HFFc6 (cell line): ENCODE results near the gene ZSCAN29. TPM values are rescaled to one million over a fixed set of nuclear protein-coding genes. Genes with fewer than 3 reads are reported as not detected.
"Not testable (repeated sequence)": the region's sequence is repeated elsewhere in the genome, so short reads cannot be mapped to it uniquely, and the experiment has no call there.

Experiments
- DNase-seq: peaks from one replicate; pipeline ENCODE4 v3.0.0-alpha.2; 2018
- H3K27ac Mint-ChIP-seq: 2 replicates; pipeline ENCODE4 v1.8.0; 2020; ENCODE audit warnings: mild to moderate bottlenecking, mixed read lengths
- H3K27me3 Mint-ChIP-seq: 2 replicates; pipeline ENCODE4 v1.8.0; 2021; ENCODE audit warnings: mild to moderate bottlenecking, moderate library complexity, mixed read lengths; ENCODE audit not compliant: insufficient read depth
- H3K36me3 Mint-ChIP-seq: 2 replicates; pipeline ENCODE4 v1.8.0; 2021; ENCODE audit warnings: low read depth, mixed read lengths
- H3K4me1 Mint-ChIP-seq: 2 replicates; pipeline ENCODE4 v1.8.0; 2020; ENCODE audit warnings: low read depth, mixed read lengths
- H3K4me3 Mint-ChIP-seq: 2 replicates; pipeline ENCODE4 v1.8.0; 2020; ENCODE audit warnings: mild to moderate bottlenecking, moderate library complexity, mixed read lengths
- H3K9me3 Mint-ChIP-seq: 2 replicates; pipeline ENCODE4 v1.8.0; 2020; ENCODE audit warnings: mild to moderate bottlenecking, mixed read lengths
- total RNA-seq, 6 experiments: library from RNA; stranded (reverse); fragmentation: NEBNext Ultra II Directional; extraction: Animal tissue kit (Norgen Biotek cat#: 25700); gene quantifications; 2 replicates in 1 of 6; 3 replicates in 5 of 6; pipeline ENCODE4 v1.2.3, GENCODE V29; 2021
- TF ChIP-seq, protein P1 (sequence below): fragments of 200-600 bp; sonication (generic); IDR thresholded peaks from 2 replicates; pipeline ENCODE4 v1.5.0; 2021; ENCODE audit warnings: antibody characterized with exemption, mild to moderate bottlenecking

The ZSCAN29 gene
- total RNA-seq, 6 experiments from 2014 or later, result 12.7 to 16.7 (median 14.7) TPM

DNA sequence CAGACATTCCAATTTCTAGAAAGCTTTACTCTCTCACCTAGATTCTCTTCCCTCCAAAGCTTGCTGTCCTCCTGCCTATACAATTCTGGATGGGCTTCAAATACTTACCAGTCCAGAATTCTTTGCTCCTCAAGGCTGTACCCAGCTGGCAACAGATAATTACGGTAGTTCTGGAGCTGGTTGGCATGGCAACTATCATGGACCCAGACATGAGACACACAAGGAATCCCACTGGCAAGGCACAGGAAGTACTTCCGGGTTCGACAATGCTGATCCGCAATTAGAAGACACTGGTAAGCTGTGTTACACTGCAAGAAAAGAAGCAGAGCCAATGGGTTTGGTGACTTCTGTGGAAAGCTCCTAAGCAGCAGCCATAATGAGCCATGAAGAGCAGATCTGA is 37.9 kb upstream of the ZSCAN29 start:
- Mint-ChIP-seq H3K27ac (peak overlapping the region; percentile 14; the same call in 1 of the 2 replicates), H3K9me3 (no peaks in the 10 kb centered on the region), H3K27me3 (no peaks in the 10 kb centered on the region), H3K4me1 (peaks cover 29% of the 10 kb centered on the region), H3K36me3 (peaks cover 66% of the 10 kb centered on the region), H3K4me3 (no peak overlapping the region)
- TF ChIP-seq, protein P1, sequence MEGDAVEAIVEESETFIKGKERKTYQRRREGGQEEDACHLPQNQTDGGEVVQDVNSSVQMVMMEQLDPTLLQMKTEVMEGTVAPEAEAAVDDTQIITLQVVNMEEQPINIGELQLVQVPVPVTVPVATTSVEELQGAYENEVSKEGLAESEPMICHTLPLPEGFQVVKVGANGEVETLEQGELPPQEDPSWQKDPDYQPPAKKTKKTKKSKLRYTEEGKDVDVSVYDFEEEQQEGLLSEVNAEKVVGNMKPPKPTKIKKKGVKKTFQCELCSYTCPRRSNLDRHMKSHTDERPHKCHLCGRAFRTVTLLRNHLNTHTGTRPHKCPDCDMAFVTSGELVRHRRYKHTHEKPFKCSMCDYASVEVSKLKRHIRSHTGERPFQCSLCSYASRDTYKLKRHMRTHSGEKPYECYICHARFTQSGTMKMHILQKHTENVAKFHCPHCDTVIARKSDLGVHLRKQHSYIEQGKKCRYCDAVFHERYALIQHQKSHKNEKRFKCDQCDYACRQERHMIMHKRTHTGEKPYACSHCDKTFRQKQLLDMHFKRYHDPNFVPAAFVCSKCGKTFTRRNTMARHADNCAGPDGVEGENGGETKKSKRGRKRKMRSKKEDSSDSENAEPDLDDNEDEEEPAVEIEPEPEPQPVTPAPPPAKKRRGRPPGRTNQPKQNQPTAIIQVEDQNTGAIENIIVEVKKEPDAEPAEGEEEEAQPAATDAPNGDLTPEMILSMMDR, result no peak
- no peak for DNase-seq

DNA sequence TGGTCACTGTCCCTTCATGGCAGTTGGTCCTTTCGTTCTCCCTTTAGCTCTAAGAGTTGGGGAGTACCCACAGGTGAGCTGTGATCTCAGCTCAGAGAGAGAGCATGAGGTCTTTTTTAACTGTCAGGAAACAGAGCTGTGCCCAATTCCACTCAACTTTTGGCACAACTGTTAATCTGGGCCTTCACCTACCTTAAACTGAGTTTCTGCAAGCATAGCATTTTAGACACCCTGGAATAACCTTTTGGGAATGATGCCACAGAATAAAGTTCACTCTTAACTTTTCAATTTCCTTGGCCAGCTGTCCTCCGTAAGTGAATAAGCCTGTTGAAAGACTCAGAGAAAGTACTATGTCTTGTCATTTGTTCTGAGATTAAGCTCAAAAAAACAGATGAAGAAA is 36.0 kb upstream of the ZSCAN29 start:
- TF ChIP-seq, protein P1, result no peak
- Mint-ChIP-seq H3K27ac (no peak overlapping the region), H3K4me1 (peaks cover 16% of the 10 kb centered on the region), H3K9me3 (no peaks in the 10 kb centered on the region), H3K4me3 (no peak overlapping the region), H3K36me3 (peaks cover 64% of the 10 kb centered on the region), H3K27me3 (no peaks in the 10 kb centered on the region)
- DNase-seq, result no peak

DNA sequence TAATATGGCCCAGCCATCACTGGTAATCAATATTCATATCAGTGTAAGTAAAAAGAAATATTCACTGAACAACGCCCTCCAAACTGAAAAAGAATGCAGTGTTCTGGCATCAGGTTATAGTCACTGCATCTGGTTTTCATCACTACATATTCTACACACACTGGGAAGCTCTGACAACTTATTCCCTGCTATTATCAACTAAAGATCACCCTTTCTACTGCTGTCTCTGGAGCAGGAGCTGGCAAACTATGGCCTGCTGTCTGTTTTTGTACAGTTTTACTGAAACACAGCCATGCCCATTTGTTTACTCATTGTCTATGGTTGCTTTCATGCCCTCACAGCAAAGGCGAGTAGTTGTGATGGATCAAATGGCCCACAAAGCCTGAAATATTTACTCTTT is 35.3 kb upstream of the ZSCAN29 start:
- Mint-ChIP-seq H3K36me3 (peaks cover 66% of the 10 kb centered on the region), H3K4me1 (peaks cover 10% of the 10 kb centered on the region), H3K4me3 (no peak overlapping the region), H3K9me3 (no peaks in the 10 kb centered on the region), H3K27me3 (no peaks in the 10 kb centered on the region), H3K27ac (peak overlapping the region; percentile 6; the same call in 1 of the 2 replicates)
- no peak for DNase-seq
- TF ChIP-seq, protein P1, result no peak

DNA sequence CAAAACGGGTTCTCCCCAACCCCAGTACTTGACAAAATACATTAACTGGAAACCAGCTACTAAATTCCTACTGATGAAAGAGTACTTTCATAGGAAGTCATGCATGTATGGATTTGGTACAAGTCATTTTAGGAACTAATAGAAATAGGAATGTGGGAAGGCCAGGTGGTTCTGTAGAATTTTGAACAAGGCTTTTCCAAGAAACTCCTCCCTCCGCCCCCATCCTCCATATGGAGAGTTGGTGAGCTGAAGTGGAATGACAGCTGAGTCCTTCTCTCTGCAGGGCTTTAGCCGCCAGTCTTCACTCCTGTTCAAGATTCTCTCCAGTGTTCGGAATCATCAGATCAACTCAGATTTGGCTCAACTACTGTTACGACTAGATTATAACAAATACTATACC is 33.3 kb upstream of the ZSCAN29 start:
- no peak overlapping the region for H3K27ac Mint-ChIP-seq
- no peaks in the 10 kb centered on the region for H3K27me3 Mint-ChIP-seq
- no peaks in the 10 kb centered on the region for H3K4me1 Mint-ChIP-seq
- TF ChIP-seq, protein P1, result no peak
- H3K36me3 Mint-ChIP-seq, result peaks cover 53% of the 10 kb centered on the region
- H3K9me3 Mint-ChIP-seq, result no peaks in the 10 kb centered on the region
- no peak overlapping the region for H3K4me3 Mint-ChIP-seq
- no peak for DNase-seq

DNA sequence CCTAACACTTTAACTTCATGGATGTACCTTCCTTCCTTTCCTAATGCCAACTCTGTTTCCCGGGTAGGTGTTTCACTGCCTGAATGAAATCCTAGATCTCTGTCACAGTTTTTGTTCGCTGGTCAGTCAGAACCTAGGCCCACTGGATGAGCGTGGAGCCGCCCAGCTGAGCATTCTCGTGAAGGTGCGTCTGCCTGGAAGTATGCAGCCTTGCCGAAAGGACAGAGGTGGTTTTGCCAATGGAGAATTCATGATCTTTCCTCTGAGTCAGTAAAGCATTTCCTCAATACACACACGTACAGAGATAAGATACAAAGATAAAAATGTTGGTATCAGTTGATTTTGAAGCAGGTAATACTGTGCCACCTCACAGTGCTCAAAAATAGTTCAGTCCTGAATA is 32.8 kb upstream of the ZSCAN29 start:
- TF ChIP-seq, protein P1, result no peak
- no peaks in the 10 kb centered on the region for H3K9me3 Mint-ChIP-seq
- peaks cover 47% of the 10 kb centered on the region for H3K36me3 Mint-ChIP-seq
- no peak overlapping the region for H3K4me3 Mint-ChIP-seq
- no peak overlapping the region for H3K27ac Mint-ChIP-seq
- no peak for DNase-seq
- H3K27me3 Mint-ChIP-seq, result no peaks in the 10 kb centered on the region
- no peaks in the 10 kb centered on the region for H3K4me1 Mint-ChIP-seq

DNA sequence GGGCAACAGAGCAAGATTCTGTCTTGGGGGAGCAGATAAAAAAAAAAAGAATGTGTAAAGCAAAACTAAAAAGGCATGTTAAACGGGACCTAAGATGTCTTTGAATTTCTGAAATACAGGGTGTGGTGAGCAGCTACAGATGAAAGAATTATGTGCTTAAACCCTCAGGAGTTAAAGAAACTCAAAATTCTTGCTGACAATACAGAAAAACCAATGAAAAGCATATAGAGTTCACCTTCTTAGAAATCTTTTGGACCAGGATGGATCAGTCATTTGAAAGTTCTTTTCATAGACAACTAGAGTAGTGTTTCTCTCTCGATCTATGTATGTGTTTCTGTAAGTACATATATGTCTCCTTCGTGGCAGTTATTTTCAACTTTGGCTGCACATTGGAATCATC is 31.4 kb upstream of the ZSCAN29 start:
- Mint-ChIP-seq H3K27me3 (no peaks in the 10 kb centered on the region), H3K4me1 (no peaks in the 10 kb centered on the region), H3K36me3 (peaks cover 39% of the 10 kb centered on the region), H3K4me3 (no peak overlapping the region), H3K27ac (no peak overlapping the region), H3K9me3 (no peaks in the 10 kb centered on the region)
- no peak for DNase-seq
- TF ChIP-seq, protein P1, result no peak

DNA sequence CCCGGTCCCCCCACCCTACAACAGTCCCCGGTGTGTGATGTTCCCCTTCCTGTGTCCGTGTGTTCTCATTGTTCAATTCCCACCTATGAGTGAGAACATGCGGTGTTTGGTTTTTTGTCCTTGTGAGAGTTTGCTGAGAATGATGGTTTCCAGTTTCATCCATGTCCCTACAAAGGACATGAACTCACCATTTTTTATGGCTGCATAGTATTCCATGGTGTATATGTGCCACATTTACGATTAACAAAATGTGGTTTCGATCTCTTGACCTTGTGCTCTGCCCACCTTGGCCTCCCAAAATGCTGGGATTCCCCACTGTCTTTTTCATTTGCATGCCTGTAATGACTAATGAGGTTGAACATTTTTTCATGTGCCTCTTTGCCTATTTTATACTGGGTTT is 22.7 kb upstream of the ZSCAN29 start:
- H3K27me3 Mint-ChIP-seq, H3K4me3 Mint-ChIP-seq, H3K27ac Mint-ChIP-seq, H3K4me1 Mint-ChIP-seq, DNase-seq, H3K9me3 Mint-ChIP-seq: not testable (repeated sequence)
- peaks cover 17% of the 10 kb centered on the region for H3K36me3 Mint-ChIP-seq
